Subcutaneous abdominal adipose tissue (tissue), 5 donors: ENCODE measurements around the gene SBNO2.
A peak's percentile ranks its signal among the peaks of the same experiment; 100 is the strongest.

Source experiments
- H3K27ac ChIP-seq: one replicate; pipeline ENCODE4 v1.7.0; 2013; ENCODE audit warnings: low read depth, mild to moderate bottlenecking, inconsistent platforms, low read length, moderate library complexity
- H3K27me3 ChIP-seq, 5 donors: one replicate each; pipeline ENCODE4 v1.7.0; 2013; ENCODE audit warnings: low read length in 5 of 5, inconsistent platforms in 1 of 5; ENCODE audit not compliant: control insufficient read depth in 5 of 5, insufficient read depth in 4 of 5
- H3K36me3 ChIP-seq, 5 donors: one replicate each; pipeline ENCODE4 v1.7.0; 2013; ENCODE audit warnings: low read length in 5 of 5; ENCODE audit not compliant: control insufficient read depth in 5 of 5, insufficient read depth in 5 of 5
- H3K4me1 ChIP-seq, 5 donors: one replicate each; pipeline ENCODE4 v1.7.0; 2013; ENCODE audit warnings: low read length in 5 of 5, mild to moderate bottlenecking in 3 of 5, moderate library complexity in 1 of 5; ENCODE audit not compliant: control insufficient read depth in 5 of 5, insufficient read depth in 5 of 5
- H3K4me3 ChIP-seq, 5 donors: one replicate each; pipeline ENCODE4 v1.7.0; 2013; ENCODE audit warnings: low read length in 5 of 5, low read depth in 1 of 5
- H3K9ac ChIP-seq, 5 donors: one replicate each; pipeline ENCODE4 v1.7.0; 2013; ENCODE audit warnings: low read length in 5 of 5, mild to moderate bottlenecking in 4 of 5, moderate library complexity in 3 of 5
- H3K9me3 ChIP-seq, 5 donors: one replicate each; pipeline ENCODE4 v1.7.0; 2013; ENCODE audit warnings: low read length in 5 of 5; ENCODE audit not compliant: control insufficient read depth in 5 of 5
- donor health status: healthy.
- donor health status: healthy.
- donor health status: healthy.
- donor health status: healthy.
- donor health status: healthy.

SBNO2 gene

DNA sequence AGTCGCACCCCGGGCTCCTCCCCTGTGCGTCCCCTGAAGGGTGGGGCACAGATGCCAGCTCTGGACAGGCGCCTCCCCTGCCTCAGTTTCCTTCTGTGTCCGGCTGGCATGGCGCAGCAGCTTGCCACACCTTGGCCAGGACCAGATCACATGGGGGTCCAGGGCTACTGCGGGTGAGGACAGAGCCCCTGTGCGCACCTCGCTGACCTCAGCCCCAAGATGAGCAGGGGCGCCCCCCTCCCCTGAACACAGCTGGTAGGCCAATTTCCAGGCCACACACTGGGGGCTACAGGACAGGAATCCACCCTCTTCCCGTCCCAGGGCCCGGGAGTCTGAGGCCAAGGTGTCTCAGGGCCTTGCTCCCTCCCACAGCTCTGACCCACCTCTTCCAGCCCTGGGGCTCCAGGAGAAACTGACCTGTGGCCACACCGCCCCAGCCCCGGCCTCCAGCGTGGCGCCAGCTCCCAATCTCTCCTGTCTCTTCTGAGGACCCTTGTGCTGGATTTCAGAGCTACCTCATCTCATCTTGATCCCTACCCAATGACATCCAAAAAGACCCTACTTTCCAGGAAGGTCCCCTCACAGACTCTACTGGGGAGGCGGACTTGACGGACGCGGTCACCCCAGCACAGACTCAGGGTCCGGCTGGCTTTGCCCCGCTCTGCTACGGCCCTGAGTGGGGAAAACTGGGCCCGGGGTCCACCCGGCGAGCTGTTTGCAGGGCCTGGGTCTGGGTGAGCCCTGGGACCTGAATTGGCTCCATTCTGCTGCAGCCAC lies 28.2 kb downstream of the SBNO2 start:
- no peaks in the 10 kb centered on the region for H3K27me3 ChIP-seq
- peaks cover 1 to 15% (median 13%) of the 10 kb centered on the region in 5 donors for H3K4me1 ChIP-seq
- H3K9me3 ChIP-seq, result no peaks in the 10 kb centered on the region
- no peak overlapping the region for H3K27ac ChIP-seq
- no peak overlapping the region for H3K4me3 ChIP-seq
- no peak overlapping the region for H3K9ac ChIP-seq
- peaks cover 0 to 63% (median 36%) of the 10 kb centered on the region in 5 donors for H3K36me3 ChIP-seq

DNA sequence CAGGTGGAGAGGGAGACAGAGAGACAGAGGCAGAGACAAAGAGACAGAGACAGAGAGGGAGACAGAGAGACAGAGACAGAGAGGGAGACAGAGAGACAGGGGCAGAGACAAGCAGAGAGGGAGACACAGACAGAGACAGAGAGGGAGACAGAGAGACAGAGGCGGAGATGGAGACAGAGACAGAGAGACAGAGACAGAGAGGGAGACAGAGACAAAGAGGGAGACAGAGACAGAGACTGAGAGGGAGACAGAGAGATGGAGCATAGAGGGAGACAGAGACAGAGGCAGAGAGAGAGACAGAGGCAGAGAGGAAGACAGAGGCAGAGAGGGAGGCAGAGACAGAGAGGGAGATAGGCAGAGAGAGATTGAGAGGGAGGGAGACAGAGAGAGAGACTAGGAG lies 29.3 kb downstream of the SBNO2 start:
- peaks cover 0 to 66% (median 43%) of the 10 kb centered on the region in 5 donors for H3K36me3 ChIP-seq
- no peaks in the 10 kb centered on the region for H3K27me3 ChIP-seq
- no peak overlapping the region for H3K27ac ChIP-seq
- no peak overlapping the region for H3K4me3 ChIP-seq
- H3K4me1 ChIP-seq, result peaks cover 0 to 4% (median 2%) of the 10 kb centered on the region in 5 donors
- H3K9ac ChIP-seq, result no peak overlapping the region
- H3K9me3 ChIP-seq, result no peaks in the 10 kb centered on the region

DNA sequence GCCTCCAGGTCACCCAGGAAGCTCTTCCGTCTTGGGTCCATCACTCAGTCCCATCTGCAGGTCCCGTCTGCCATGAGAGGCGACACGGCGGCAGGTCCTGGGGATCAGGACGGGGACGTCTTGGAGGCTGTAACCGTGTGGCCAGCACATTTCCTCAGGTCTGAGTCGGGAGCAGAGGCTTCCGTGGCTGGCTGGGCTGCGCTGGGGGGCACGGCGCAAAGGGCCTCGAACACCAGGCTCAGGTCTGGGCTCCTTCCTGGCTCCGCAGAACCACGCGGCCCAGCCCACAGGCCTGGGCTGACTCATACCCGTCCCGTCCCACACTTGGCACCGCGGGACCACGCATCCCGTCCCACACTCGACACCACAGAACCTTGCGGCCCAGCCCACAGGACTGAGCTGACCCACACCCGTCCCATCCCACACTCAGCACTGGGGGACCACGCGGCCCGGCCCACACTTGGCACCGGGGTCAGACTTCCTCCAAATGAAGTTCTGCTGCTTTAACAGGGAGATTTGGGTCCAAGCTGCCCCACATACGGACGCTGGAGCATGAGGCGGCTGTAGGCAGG lies 30.2 kb downstream of the SBNO2 start:
- Histone ChIP-seq H3K9me3 (no peaks in the 10 kb centered on the region), H3K4me3 (no peak overlapping the region), H3K9ac (no peak overlapping the region), H3K27me3 (no peaks in the 10 kb centered on the region), H3K27ac (no peak overlapping the region), H3K36me3 (peaks cover 0 to 62% (median 41%) of the 10 kb centered on the region in 5 donors), H3K4me1 (no peaks in the 10 kb centered on the region)

- Histone ChIP-seq H3K27ac (no peak overlapping the region), H3K9ac (no peak overlapping the region), H3K36me3 (peaks cover 0 to 61% (median 43%) of the 10 kb centered on the region in 5 donors), H3K27me3 (no peaks in the 10 kb centered on the region), H3K9me3 (no peaks in the 10 kb centered on the region), H3K4me1 (peaks cover 0 to under 1% (median 0%) of the 10 kb centered on the region in 5 donors), H3K4me3 (no peak overlapping the region)
Measured at GRCh38 chr19:1141944-1142343, 32.1 kb downstream of the SBNO2 start.

DNA sequence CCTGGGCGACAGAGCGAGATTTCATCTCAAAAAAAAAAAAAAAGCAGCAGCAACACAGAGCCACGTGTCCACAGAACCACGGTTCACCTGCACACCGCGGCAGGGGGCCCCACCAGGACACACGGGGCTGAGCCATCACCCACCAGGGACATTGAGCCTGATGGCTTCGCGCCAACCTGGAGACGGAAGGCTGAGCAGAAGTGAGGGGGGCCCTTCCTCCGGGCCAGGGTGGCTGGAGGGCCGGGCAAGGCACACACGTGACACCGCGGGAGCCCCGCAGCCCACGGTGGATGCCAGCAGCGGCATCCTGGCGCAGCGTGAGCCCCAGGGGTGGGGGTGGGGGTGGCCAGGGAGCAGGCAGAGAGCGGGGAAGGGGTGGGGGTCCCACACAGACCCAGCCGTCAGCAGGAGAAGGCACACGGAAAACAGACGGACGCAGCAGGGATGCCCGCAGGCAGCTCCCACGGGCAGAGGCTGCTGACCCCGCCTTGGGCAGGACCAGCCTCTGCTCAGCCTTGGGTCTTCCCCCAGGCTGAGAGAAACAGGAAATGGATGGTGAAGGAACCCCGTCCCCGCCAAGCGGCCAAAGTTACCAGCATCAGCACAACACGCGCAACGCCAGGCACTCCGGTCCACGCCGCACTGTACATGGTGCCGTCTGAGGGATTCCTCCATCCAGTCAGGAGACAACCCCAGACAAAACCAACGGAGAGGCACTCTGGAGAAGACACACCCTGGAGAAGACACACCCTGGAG lies 33.6 kb downstream of the SBNO2 start:
- Histone ChIP-seq H3K27ac (no peak overlapping the region), H3K36me3 (peaks cover 0 to 47% (median 32%) of the 10 kb centered on the region in 5 donors)

GRCh38 chr19:1139126-1139525 lies 34.9 kb downstream of the SBNO2 start:
- Histone ChIP-seq H3K27ac (no peak overlapping the region), H3K4me1 (peaks cover 4 to 21% (median 16%) of the 10 kb centered on the region in 5 donors), H3K27me3 (no peaks in the 10 kb centered on the region), H3K9ac (no peak overlapping the region), H3K36me3 (peaks cover 0 to 40% (median 31%) of the 10 kb centered on the region in 5 donors), H3K9me3 (no peaks in the 10 kb centered on the region), H3K4me3 (no peak overlapping the region)

More for the DNA sequence above, 33.6 kb downstream of the SBNO2 start:
- Histone ChIP-seq H3K9me3 (no peaks in the 10 kb centered on the region), H3K27me3 (no peaks in the 10 kb centered on the region), H3K4me3 (no peak overlapping the region), H3K4me1 (peaks cover 2 to 15% (median 14%) of the 10 kb centered on the region in 5 donors), H3K9ac (no peak overlapping the region)

- no peak overlapping the region for H3K4me3 ChIP-seq
- peaks cover 0 to 31% (median 22%) of the 10 kb centered on the region in 5 donors for H3K36me3 ChIP-seq
- no peaks in the 10 kb centered on the region for H3K9me3 ChIP-seq
- H3K4me1 ChIP-seq, result peaks cover 4 to 30% (median 25%) of the 10 kb centered on the region in 5 donors
- H3K27me3 ChIP-seq, result no peaks in the 10 kb centered on the region
- no peak overlapping the region for H3K27ac ChIP-seq
- H3K9ac ChIP-seq, result no peak overlapping the region
Measured at GRCh38 chr19:1138121-1138520, 35.9 kb downstream of the SBNO2 start.

GRCh38 chr19:1136621-1137317 lies 37.3 kb downstream of the SBNO2 start:
- Histone ChIP-seq H3K36me3 (peaks cover 0 to 24% (median 17%) of the 10 kb centered on the region in 5 donors), H3K9ac (no peak overlapping the region), H3K27me3 (no peaks in the 10 kb centered on the region), H3K4me1 (peaks cover 4 to 43% (median 37%) of the 10 kb centered on the region in 5 donors), H3K4me3 (no peak overlapping the region), H3K9me3 (no peaks in the 10 kb centered on the region), H3K27ac (peak overlapping the region; percentile 23)

DNA sequence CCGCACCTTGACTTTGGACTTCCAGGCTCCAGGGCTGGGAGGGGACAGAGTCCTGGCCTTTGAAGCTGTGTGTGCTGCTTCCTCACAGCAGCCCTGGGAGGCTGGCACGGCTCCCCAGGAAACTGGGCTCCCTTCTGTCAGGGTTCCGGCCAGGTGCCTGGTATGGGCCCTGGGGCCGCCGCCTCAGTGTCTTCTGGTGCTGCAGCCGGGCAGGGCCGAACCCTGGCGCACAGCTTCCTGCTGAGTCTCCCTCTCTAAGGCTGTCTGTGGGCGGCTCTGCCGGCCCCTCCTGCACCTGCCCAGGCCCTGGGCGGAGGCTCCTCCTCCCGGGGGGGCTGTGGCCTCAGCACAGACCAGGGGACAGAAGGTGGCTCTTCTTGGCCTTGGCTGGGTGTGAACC lies 37.9 kb downstream of the SBNO2 start:
- H3K27ac ChIP-seq, result peak overlapping the region; percentile 23
- peaks cover 4 to 49% (median 42%) of the 10 kb centered on the region in 5 donors for H3K4me1 ChIP-seq
- H3K4me3 ChIP-seq, result no peak overlapping the region
- no peaks in the 10 kb centered on the region for H3K27me3 ChIP-seq
- H3K9ac ChIP-seq, result peak overlapping the region in 1 of 5 donors; percentile 43
- no peaks in the 10 kb centered on the region for H3K9me3 ChIP-seq
- peaks cover 0 to 23% (median 17%) of the 10 kb centered on the region in 5 donors for H3K36me3 ChIP-seq
